Body of pancreas (tissue), 4 donors: ENCODE data around the gene NOC2L. TPM values are rescaled to one million over a fixed set of nuclear protein-coding genes. Genes with fewer than 3 reads are reported as not detected.

Experiments
- ATAC-seq: fragments of 150-250 bp; one replicate; pipeline ENCODE4 v1.9.1; 2016
- DNase-seq, 4 donors: peaks; one replicate each; pipeline ENCODE4 v3.0.0-alpha.2; 2019
- H3K27ac ChIP-seq, 4 donors: fragments of 200-600 bp; sonication (generic); 1 replicate in 3 of 4; 2 replicates in 1 of 4; pipeline versions ENCODE4 v1.5.1 to v1.6.1; 2016 to 2019; ENCODE audit warnings: mild to moderate bottlenecking in 1 of 4, mixed read lengths in 1 of 4, moderate library complexity in 1 of 4
- H3K27me3 ChIP-seq, 2 donors: fragments of 200-600 bp; sonication (generic); one replicate each; pipeline ENCODE4 v1.6.0; 2016; ENCODE audit warnings: mild to moderate bottlenecking in 1 of 2
- H3K36me3 ChIP-seq, 2 donors: fragments of 200-600 bp; sonication (generic); replicated peaks in 1 of 2; 2 replicates each; pipeline ENCODE4 v1.5.1; 2016; ENCODE audit warnings: low read depth in 2 of 2; ENCODE audit not compliant: insufficient read depth in 1 of 2
- H3K4me1 ChIP-seq: fragments of 200-600 bp; sonication (generic); one replicate; pipeline ENCODE4 v1.6.0; 2016
- H3K4me3 ChIP-seq, 2 donors: fragments of 200-600 bp; sonication (generic); 1 replicate in 1 of 2; 2 replicates in 1 of 2; pipeline ENCODE4 v1.5.1; 2016 to 2019
- H3K9me3 ChIP-seq, 3 donors: fragments of 200-600 bp; sonication (generic); 1 replicate in 2 of 3; 2 replicates in 1 of 3; pipeline ENCODE4 v1.5.1; 2016
- CTCF ChIP-seq, 7 experiments: fragments of 450-650 bp in 4 of 7; fragments of 200-600 bp in 3 of 7; sonication (generic) in 3 of 7; IDR thresholded peaks; one replicate each; pipeline ENCODE4 v1.5.1; 2016 to 2019; ENCODE audit warnings: antibody characterized with exemption in 7 of 7
- POLR2A ChIP-seq, 3 donors: fragments of 450-650 bp; IDR thresholded peaks; one replicate each; pipeline ENCODE4 v1.6.1; 2016; ENCODE audit warnings: antibody characterized with exemption in 3 of 3, mild to moderate bottlenecking in 2 of 3
- WGBS, 2 donors: methylation state at CpG; one replicate each; pipeline ENCODE4 v1.1.5; 2017; 5-methylcytosine and 5-hydroxymethylcytosine counted together
- intact Hi-C: fragments of 100-400 bp; cut with DNase I; formaldehyde crosslinking; loops from one replicate; pipeline ENCODE4 v1.15.1; 2023
- total RNA-seq, 2 donors: library from RNA; depleted of rRNA; stranded (reverse); fragments of >200 nt; gene quantifications; one replicate each; pipeline ENCODE4 v1.1.0, GENCODE V29; 2016

NOC2L gene
- total RNA-seq, 2 donors from 2014 or later: 30.6 to 32.3 TPM

GRCh38 chr1:1004420-1004779 lies 45.3 kb upstream of the NOC2L start:
- no peak overlapping the region for H3K4me3 ChIP-seq
- DNase-seq: no peak
- peaks cover 0 to 17% of the 10 kb centered on the region in 2 donors for H3K27me3 ChIP-seq
- H3K9me3 ChIP-seq: no peaks in the 10 kb centered on the region
- intact Hi-C loops: no loop called here
- WGBS, 2 donors: 63% methylated on average over 3 to 7 of the region's 7 CpGs
- no peaks in the 10 kb centered on the region for H3K36me3 ChIP-seq
- no peak for ATAC-seq
- H3K4me1 ChIP-seq: peaks cover 50% of the 10 kb centered on the region
- TF ChIP-seq POLR2A (IDR thresholded peaks at IDR 0.05) (no peak), CTCF (IDR thresholded peaks at IDR 0.05) (no peak)
- peak overlapping the region; percentile 42 to 69 (median 64) for H3K27ac ChIP-seq

GRCh38 chr1:1003618-1004419 lies 44.8 kb upstream of the NOC2L start:
- TF ChIP-seq POLR2A (IDR thresholded peaks at IDR 0.05) (no peak), CTCF (IDR thresholded peaks at IDR 0.05) (no peak)
- no peak for ATAC-seq
- H3K36me3 ChIP-seq: no peaks in the 10 kb centered on the region
- no peak overlapping the region for H3K4me3 ChIP-seq
- H3K4me1 ChIP-seq: peaks cover 56% of the 10 kb centered on the region
- H3K27me3 ChIP-seq: peaks cover 3 to 23% of the 10 kb centered on the region in 2 donors
- peak in 1 of 4 donors; percentile 13 for DNase-seq
- 79 to 86% methylated on average over 7 to 20 of the region's 22 CpGs for WGBS, 2 donors
- no peaks in the 10 kb centered on the region for H3K9me3 ChIP-seq
- intact Hi-C loops: no loop called here
- peak overlapping the region in 1 of 4 donors; percentile 61 for H3K27ac ChIP-seq

GRCh38 chr1:1001057-1001783 lies 42.2 kb upstream of the NOC2L start:
- H3K9me3 ChIP-seq: no peaks in the 10 kb centered on the region
- WGBS, 2 donors: 1 to 2% methylated on average over 11 to 58 of the region's 58 CpGs
- no peak for ATAC-seq
- peak overlapping the region; percentile 93 to 96 (median 94) for H3K27ac ChIP-seq
- no peaks in the 10 kb centered on the region for H3K36me3 ChIP-seq
- peak in 1 of 4 donors; percentile 25 for DNase-seq
- H3K4me1 ChIP-seq: peaks cover 62% of the 10 kb centered on the region
- no peak for TF ChIP-seq CTCF (IDR thresholded peaks at IDR 0.05)
- TF ChIP-seq POLR2A (IDR thresholded peaks at IDR 0.05): no peak
- intact Hi-C loops: no loop called here
- H3K27me3 ChIP-seq: peaks cover 3 to 24% of the 10 kb centered on the region in 2 donors
- no peak overlapping the region for H3K4me3 ChIP-seq

GRCh38 chr1:1000357-1001056 lies 41.5 kb upstream of the NOC2L start:
- TF ChIP-seq CTCF (IDR thresholded peaks at IDR 0.05) (peak in 3 of 7 experiments; percentile 20 to 33 (median 24)), POLR2A (IDR thresholded peaks at IDR 0.05) (peak; percentile 28 to 76 (median 73))
- ATAC-seq: peak; percentile 39
- WGBS, 2 donors: 1% methylated on average over 71 of the region's 75 CpGs; no CpG with 5 or more reads in 1 of the 2 donors
- H3K27me3 ChIP-seq: peaks cover 3 to 24% of the 10 kb centered on the region in 2 donors
- peaks cover 55% of the 10 kb centered on the region for H3K4me1 ChIP-seq
- H3K27ac ChIP-seq: peak overlapping the region; percentile 93 to 96 (median 94)
- intact Hi-C loops: no loop called here
- no peaks in the 10 kb centered on the region for H3K36me3 ChIP-seq
- H3K9me3 ChIP-seq: no peaks in the 10 kb centered on the region
- peak overlapping the region; percentile 3 to 5 for H3K4me3 ChIP-seq
- DNase-seq: peak; percentile 78 to 87 (median 82)
